Neural progenitor cell (in vitro differentiated cells): Measurements from ENCODE around the gene LCE5A.

Experiments
- EZH2phosphoT487 ChIP-seq: fragments of 200-600 bp; sonication (generic); IDR thresholded peaks from 2 replicates; pipeline ENCODE4 v1.6.1; 2017; ENCODE audit warnings: antibody characterized with exemption
- TF ChIP-seq, protein P1 (sequence below): fragments of 200-600 bp; sonication (generic); IDR thresholded peaks from 2 replicates; pipeline ENCODE4 v1.5.1; 2017; ENCODE audit warnings: antibody characterized with exemption, mild to moderate bottlenecking

DNA sequence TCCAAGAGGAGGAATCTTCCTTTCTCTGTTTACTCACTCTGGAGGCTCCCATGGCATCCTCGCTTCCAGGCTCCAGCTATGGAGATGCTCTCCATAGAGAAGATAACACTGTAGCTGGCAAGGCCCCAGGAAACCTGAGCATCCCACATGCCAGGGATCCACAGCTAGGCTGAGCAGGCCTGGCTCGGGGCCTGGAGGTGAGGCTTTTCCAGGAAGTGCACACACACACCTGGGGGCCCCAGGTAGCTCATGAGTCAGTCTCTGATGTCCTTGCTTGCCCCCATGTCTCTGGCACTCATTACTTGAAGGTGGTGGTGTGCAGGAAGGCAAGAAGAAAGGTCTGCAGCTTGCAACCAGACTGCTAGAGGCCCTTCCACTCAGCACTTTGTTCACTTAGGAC lies 5.5 kb upstream of the LCE5A start:
- TF ChIP-seq, protein P1, sequence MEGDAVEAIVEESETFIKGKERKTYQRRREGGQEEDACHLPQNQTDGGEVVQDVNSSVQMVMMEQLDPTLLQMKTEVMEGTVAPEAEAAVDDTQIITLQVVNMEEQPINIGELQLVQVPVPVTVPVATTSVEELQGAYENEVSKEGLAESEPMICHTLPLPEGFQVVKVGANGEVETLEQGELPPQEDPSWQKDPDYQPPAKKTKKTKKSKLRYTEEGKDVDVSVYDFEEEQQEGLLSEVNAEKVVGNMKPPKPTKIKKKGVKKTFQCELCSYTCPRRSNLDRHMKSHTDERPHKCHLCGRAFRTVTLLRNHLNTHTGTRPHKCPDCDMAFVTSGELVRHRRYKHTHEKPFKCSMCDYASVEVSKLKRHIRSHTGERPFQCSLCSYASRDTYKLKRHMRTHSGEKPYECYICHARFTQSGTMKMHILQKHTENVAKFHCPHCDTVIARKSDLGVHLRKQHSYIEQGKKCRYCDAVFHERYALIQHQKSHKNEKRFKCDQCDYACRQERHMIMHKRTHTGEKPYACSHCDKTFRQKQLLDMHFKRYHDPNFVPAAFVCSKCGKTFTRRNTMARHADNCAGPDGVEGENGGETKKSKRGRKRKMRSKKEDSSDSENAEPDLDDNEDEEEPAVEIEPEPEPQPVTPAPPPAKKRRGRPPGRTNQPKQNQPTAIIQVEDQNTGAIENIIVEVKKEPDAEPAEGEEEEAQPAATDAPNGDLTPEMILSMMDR, result no peak
- TF ChIP-seq EZH2phosphoT487, result no peak
